ENCODE results near the gene ARL6IP6. TPM values are rescaled to one million over a fixed set of nuclear protein-coding genes. Genes with fewer than 3 reads are reported as not detected.
"Not testable (repeated sequence)": the region's sequence is repeated elsewhere in the genome, so short reads cannot be mapped to it uniquely, and the experiment has no call there.

Gene ARL6IP6
- total and polyA plus RNA-seq, 5 donors from 2014 or later = 19.9 to 41.4 (median 33.1) TPM

GRCh38 chr2:152743002-152743401 is 24.6 kb downstream of the ARL6IP6 start:
- H3K27me3 ChIP-seq (ENCODE audit: control insufficient read depth, insufficient read depth, low read length) = no peaks in the 10 kb centered on the region
- no peak overlapping the region for H3K4me3 Mint-ChIP-seq
- peak in 1 of 2 donors; percentile 37 for ATAC-seq (ENCODE audit: low read depth in 2 of 2)
- peaks cover 19% of the 10 kb centered on the region for H3K36me3 Mint-ChIP-seq
- H3K9me3 Mint-ChIP-seq = peaks cover 0 to 1% (median 0%) of the 10 kb centered on the region in 7 donors
- no peaks in the 10 kb centered on the region for H3K27me3 Mint-ChIP-seq
- no peak overlapping the region for H3K27ac Mint-ChIP-seq
- peaks cover 4 to 14% (median 12%) of the 10 kb centered on the region in 4 donors for H3K4me1 Mint-ChIP-seq
- no peaks in the 10 kb centered on the region for H3K9me3 ChIP-seq (ENCODE audit: control insufficient read depth in 2 of 2, low read length in 2 of 2)
- DNase-seq = peak in 1 of 3 donors; percentile 14
- no peak overlapping the region for H3K27ac ChIP-seq (ENCODE audit: insufficient read depth, low read length, poor library complexity, severe bottlenecking)
- H3K4me1 ChIP-seq (ENCODE audit: control insufficient read depth, insufficient read depth, low read length, poor library complexity, severe bottlenecking) = no peaks in the 10 kb centered on the region
- H3K4me3 ChIP-seq (ENCODE audit: low read depth, low read length) = no peak overlapping the region
- peaks cover 12% of the 10 kb centered on the region for H3K36me3 ChIP-seq (ENCODE audit: control insufficient read depth, insufficient read depth, low read length)

GRCh38 chr2:152747751-152748150 is 29.3 kb downstream of the ARL6IP6 start:
- not testable (repeated sequence) for H3K4me3 Mint-ChIP-seq; H3K4me1 ChIP-seq (ENCODE audit: control insufficient read depth, insufficient read depth, low read length, poor library complexity, severe bottlenecking); ATAC-seq (ENCODE audit: low read depth in 2 of 2); H3K4me3 ChIP-seq (ENCODE audit: low read depth, low read length); H3K9me3 ChIP-seq (ENCODE audit: control insufficient read depth in 2 of 2, low read length in 2 of 2); H3K27me3 Mint-ChIP-seq; H3K27me3 ChIP-seq (ENCODE audit: control insufficient read depth, insufficient read depth, low read length); H3K27ac ChIP-seq (ENCODE audit: insufficient read depth, low read length, poor library complexity, severe bottlenecking); H3K9me3 Mint-ChIP-seq; DNase-seq
- Mint-ChIP-seq H3K4me1 (peaks cover 10 to 30% (median 19%) of the 10 kb centered on the region in 4 donors), H3K27ac (peak overlapping the region in 1 of 3 donors; percentile 71), H3K36me3 (peaks cover 24% of the 10 kb centered on the region)
- peaks cover 18% of the 10 kb centered on the region for H3K36me3 ChIP-seq (ENCODE audit: control insufficient read depth, insufficient read depth, low read length)

GRCh38 chr2:152755029-152755428 is 36.6 kb downstream of the ARL6IP6 start:
- no peaks in the 10 kb centered on the region for H3K9me3 ChIP-seq (ENCODE audit: control insufficient read depth in 2 of 2, low read length in 2 of 2)
- peaks cover 33% of the 10 kb centered on the region for H3K36me3 ChIP-seq (ENCODE audit: control insufficient read depth, insufficient read depth, low read length)
- H3K4me3 ChIP-seq (ENCODE audit: low read depth, low read length) = no peak overlapping the region
- Mint-ChIP-seq H3K27ac (no peak overlapping the region), H3K4me1 (peaks cover 8 to 20% (median 12%) of the 10 kb centered on the region in 4 donors), H3K4me3 (no peak overlapping the region), H3K36me3 (peaks cover 45% of the 10 kb centered on the region), H3K9me3 (peaks cover 0 to 2% (median 0%) of the 10 kb centered on the region in 7 donors), H3K27me3 (no peaks in the 10 kb centered on the region)
- no peak for DNase-seq
- H3K4me1 ChIP-seq (ENCODE audit: control insufficient read depth, insufficient read depth, low read length, poor library complexity, severe bottlenecking) = no peaks in the 10 kb centered on the region
- no peak for ATAC-seq (ENCODE audit: low read depth in 2 of 2)
- H3K27ac ChIP-seq (ENCODE audit: insufficient read depth, low read length, poor library complexity, severe bottlenecking) = no peak overlapping the region
- H3K27me3 ChIP-seq (ENCODE audit: control insufficient read depth, insufficient read depth, low read length) = no peaks in the 10 kb centered on the region

DNA sequence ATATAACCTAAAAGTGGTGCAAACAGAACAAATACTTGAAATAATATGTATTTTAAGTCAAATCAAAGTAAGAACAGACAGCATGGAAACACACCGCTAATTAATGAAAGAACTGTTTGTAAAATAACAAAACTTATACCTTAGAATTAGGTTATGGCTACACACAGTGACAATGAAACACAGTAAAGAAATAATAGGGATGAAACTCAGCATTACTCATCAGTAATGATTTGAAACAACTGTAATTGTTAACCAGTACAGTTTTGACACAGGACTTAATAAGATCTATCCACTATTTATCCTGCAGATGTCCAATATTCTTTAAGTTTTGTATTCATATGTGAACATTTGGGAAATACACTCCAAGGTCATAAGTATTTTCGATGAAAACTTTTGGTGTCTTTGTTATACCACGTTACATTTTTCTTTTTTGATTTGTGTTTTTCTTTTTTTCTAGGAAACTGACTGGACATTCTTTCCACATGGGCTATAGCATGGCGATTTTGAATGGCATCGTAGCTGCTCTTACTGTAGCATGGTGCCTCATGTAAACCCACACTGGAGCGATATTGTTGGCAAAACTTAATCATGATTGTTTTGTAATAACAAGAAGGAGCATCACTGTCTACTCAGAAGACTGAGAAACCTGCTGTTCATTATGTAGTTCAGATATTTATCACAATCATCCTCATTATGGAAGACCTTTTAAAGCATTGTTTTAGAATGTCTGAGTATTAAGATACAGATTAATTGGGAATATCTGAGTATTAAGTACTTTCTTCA is 41.1 kb downstream of the ARL6IP6 start:
- no peaks in the 10 kb centered on the region for H3K4me1 ChIP-seq (ENCODE audit: control insufficient read depth, insufficient read depth, low read length, poor library complexity, severe bottlenecking)
- peaks cover 0 to 7% (median 2%) of the 10 kb centered on the region in 4 donors for H3K4me1 Mint-ChIP-seq
- H3K4me3 Mint-ChIP-seq = no peak overlapping the region
- H3K27me3 ChIP-seq (ENCODE audit: control insufficient read depth, insufficient read depth, low read length) = no peaks in the 10 kb centered on the region
- peaks cover 40% of the 10 kb centered on the region for H3K36me3 Mint-ChIP-seq
- H3K9me3 ChIP-seq (ENCODE audit: control insufficient read depth in 2 of 2, low read length in 2 of 2) = no peaks in the 10 kb centered on the region
- H3K27me3 Mint-ChIP-seq = no peaks in the 10 kb centered on the region
- H3K27ac ChIP-seq (ENCODE audit: insufficient read depth, low read length, poor library complexity, severe bottlenecking) = no peak overlapping the region
- ATAC-seq (ENCODE audit: low read depth in 2 of 2) (no peak), DNase-seq (no peak)
- peaks cover 30% of the 10 kb centered on the region for H3K36me3 ChIP-seq (ENCODE audit: control insufficient read depth, insufficient read depth, low read length)
- no peak overlapping the region for H3K27ac Mint-ChIP-seq
- no peak overlapping the region for H3K4me3 ChIP-seq (ENCODE audit: low read depth, low read length)
- peaks cover 0 to 2% (median 0%) of the 10 kb centered on the region in 7 donors for H3K9me3 Mint-ChIP-seq

DNA sequence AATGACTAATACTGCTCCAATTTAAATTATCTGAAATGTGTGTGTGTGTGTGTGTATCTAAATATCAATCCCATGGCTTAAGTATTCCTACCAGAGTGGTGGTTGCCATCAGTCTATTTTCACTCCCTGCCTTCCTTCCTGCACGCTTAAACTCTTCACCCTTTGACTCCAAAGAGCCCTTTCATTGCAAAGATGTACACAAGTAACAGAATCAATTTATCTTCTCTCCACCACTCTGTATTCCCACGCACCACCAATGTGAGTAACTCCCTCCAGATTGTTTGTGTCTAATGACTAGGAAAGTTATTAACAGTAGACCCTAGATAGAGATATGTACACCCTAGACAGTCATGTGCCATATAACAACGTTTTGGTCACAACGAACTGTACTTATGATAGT is 42.8 kb downstream of the ARL6IP6 start:
- Histone ChIP-seq H3K36me3 (ENCODE audit: control insufficient read depth, insufficient read depth, low read length) (peaks cover 27% of the 10 kb centered on the region), H3K4me1 (ENCODE audit: control insufficient read depth, insufficient read depth, low read length, poor library complexity, severe bottlenecking) (no peaks in the 10 kb centered on the region), H3K9me3 (ENCODE audit: control insufficient read depth in 2 of 2, low read length in 2 of 2) (no peaks in the 10 kb centered on the region), H3K27ac (ENCODE audit: insufficient read depth, low read length, poor library complexity, severe bottlenecking) (no peak overlapping the region), H3K27me3 (ENCODE audit: control insufficient read depth, insufficient read depth, low read length) (no peaks in the 10 kb centered on the region), H3K4me3 (ENCODE audit: low read depth, low read length) (no peak overlapping the region)
- Mint-ChIP-seq H3K27ac (no peak overlapping the region), H3K27me3 (no peaks in the 10 kb centered on the region), H3K4me1 (peaks cover 0 to 5% (median 2%) of the 10 kb centered on the region in 4 donors), H3K9me3 (no peaks in the 10 kb centered on the region), H3K4me3 (no peak overlapping the region), H3K36me3 (peaks cover 36% of the 10 kb centered on the region)
- DNase-seq (no peak), ATAC-seq (ENCODE audit: low read depth in 2 of 2) (no peak)

- H3K9me3 ChIP-seq (ENCODE audit: control insufficient read depth in 2 of 2, low read length in 2 of 2) = no peaks in the 10 kb centered on the region
- no peak overlapping the region for H3K27ac ChIP-seq (ENCODE audit: insufficient read depth, low read length, poor library complexity, severe bottlenecking)
- ATAC-seq (ENCODE audit: low read depth in 2 of 2) = no peak
- Mint-ChIP-seq H3K4me1 (peaks cover 0 to 5% (median 0%) of the 10 kb centered on the region in 4 donors), H3K27me3 (no peaks in the 10 kb centered on the region), H3K9me3 (no peaks in the 10 kb centered on the region), H3K27ac (no peak overlapping the region), H3K36me3 (peaks cover 29% of the 10 kb centered on the region), H3K4me3 (no peak overlapping the region)
- no peaks in the 10 kb centered on the region for H3K4me1 ChIP-seq (ENCODE audit: control insufficient read depth, insufficient read depth, low read length, poor library complexity, severe bottlenecking)
- no peaks in the 10 kb centered on the region for H3K27me3 ChIP-seq (ENCODE audit: control insufficient read depth, insufficient read depth, low read length)
- H3K4me3 ChIP-seq (ENCODE audit: low read depth, low read length) = no peak overlapping the region
- no peak for DNase-seq
- H3K36me3 ChIP-seq (ENCODE audit: control insufficient read depth, insufficient read depth, low read length) = peaks cover 23% of the 10 kb centered on the region
Measured at GRCh38 chr2:152762202-152762601, 43.8 kb downstream of the ARL6IP6 start.

GRCh38 chr2:152763208-152763607 is 44.8 kb downstream of the ARL6IP6 start:
- not testable (repeated sequence) for H3K27ac Mint-ChIP-seq; DNase-seq; H3K4me3 ChIP-seq (ENCODE audit: low read depth, low read length); ATAC-seq (ENCODE audit: low read depth in 2 of 2); H3K27me3 Mint-ChIP-seq; H3K27me3 ChIP-seq (ENCODE audit: control insufficient read depth, insufficient read depth, low read length); H3K27ac ChIP-seq (ENCODE audit: insufficient read depth, low read length, poor library complexity, severe bottlenecking); H3K9me3 Mint-ChIP-seq; H3K4me1 ChIP-seq (ENCODE audit: control insufficient read depth, insufficient read depth, low read length, poor library complexity, severe bottlenecking); H3K4me3 Mint-ChIP-seq; H3K9me3 ChIP-seq (ENCODE audit: control insufficient read depth in 2 of 2, low read length in 2 of 2); H3K4me1 Mint-ChIP-seq
- peaks cover 28% of the 10 kb centered on the region for H3K36me3 Mint-ChIP-seq
- peaks cover 23% of the 10 kb centered on the region for H3K36me3 ChIP-seq (ENCODE audit: control insufficient read depth, insufficient read depth, low read length)

DNA sequence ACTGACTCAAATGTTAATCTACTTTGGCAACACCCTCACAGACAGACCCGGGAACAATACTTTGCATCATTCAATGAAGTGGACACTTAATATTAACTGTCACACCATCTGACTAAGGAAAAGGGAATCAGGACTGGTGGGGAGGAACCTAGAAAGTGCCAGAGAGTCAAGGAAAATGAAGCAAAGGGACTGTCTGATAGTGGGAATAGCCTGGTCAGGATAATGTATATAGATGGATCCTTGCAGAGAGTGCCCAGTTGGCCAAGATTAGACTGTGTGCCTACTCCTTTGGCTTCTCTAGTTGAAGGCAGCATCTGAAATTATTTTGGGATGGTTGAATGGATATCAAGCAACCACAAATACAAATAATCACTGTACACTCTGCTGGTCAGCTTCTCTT is 45.2 kb downstream of the ARL6IP6 start:
- no peaks in the 10 kb centered on the region for H3K27me3 Mint-ChIP-seq
- no peak overlapping the region for H3K4me3 Mint-ChIP-seq
- peaks cover 0 to 3% (median 0%) of the 10 kb centered on the region in 4 donors for H3K4me1 Mint-ChIP-seq
- no peak overlapping the region for H3K27ac ChIP-seq (ENCODE audit: insufficient read depth, low read length, poor library complexity, severe bottlenecking)
- H3K27me3 ChIP-seq (ENCODE audit: control insufficient read depth, insufficient read depth, low read length) = no peaks in the 10 kb centered on the region
- no peak overlapping the region for H3K27ac Mint-ChIP-seq
- no peaks in the 10 kb centered on the region for H3K4me1 ChIP-seq (ENCODE audit: control insufficient read depth, insufficient read depth, low read length, poor library complexity, severe bottlenecking)
- DNase-seq = no peak
- H3K4me3 ChIP-seq (ENCODE audit: low read depth, low read length) = no peak overlapping the region
- ATAC-seq (ENCODE audit: low read depth in 2 of 2) = no peak
- H3K36me3 Mint-ChIP-seq = peaks cover 24% of the 10 kb centered on the region
- peaks cover 23% of the 10 kb centered on the region for H3K36me3 ChIP-seq (ENCODE audit: control insufficient read depth, insufficient read depth, low read length)
- H3K9me3 ChIP-seq (ENCODE audit: control insufficient read depth in 2 of 2, low read length in 2 of 2) = no peaks in the 10 kb centered on the region
- peaks cover 0 to 2% (median 0%) of the 10 kb centered on the region in 7 donors for H3K9me3 Mint-ChIP-seq

All from CD4-positive, CD25-positive, alpha-beta regulatory T cell (primary cell).